ENCODE data around the gene DUSP3.

The DUSP3 gene

DNA sequence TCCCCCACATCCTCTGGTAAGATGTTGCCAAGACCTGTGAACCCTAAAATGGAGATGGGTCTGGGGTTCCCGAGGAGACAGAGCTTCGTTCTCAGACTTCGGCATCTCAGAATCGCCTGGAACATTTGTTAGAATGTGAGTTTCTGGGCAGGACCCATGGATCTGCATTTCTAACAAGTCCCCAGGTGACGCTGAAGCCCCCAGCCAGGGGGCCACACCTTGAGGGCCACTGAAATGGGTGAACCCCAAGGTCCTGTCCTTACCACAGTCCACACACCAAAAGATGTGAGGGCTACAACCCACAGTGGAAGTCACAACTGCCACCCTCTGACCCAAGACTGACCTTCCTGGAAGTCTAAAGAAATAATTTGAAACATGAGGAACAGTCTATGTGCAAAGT lies 40.2 kb upstream of the DUSP3 start:
- Histone ChIP-seq H3K4me1 (ENCODE audit: insufficient read depth, insufficient read length) (no peaks in the 10 kb centered on the region), H3K4me3 (ENCODE audit: insufficient read length, low read depth) (no peak overlapping the region), H3K9me3 (ENCODE audit: insufficient read depth, low read length) (no peaks in the 10 kb centered on the region), H3K27me3 (ENCODE audit: insufficient read depth, insufficient read length) (no peaks in the 10 kb centered on the region), H3K9ac (ENCODE audit: insufficient read length, low read depth) (no peak overlapping the region), H3K36me3 (ENCODE audit: insufficient read depth, insufficient read length, low read length) (peaks cover 76% of the 10 kb centered on the region)
- TF ChIP-seq ZNF274 (IDR thresholded peaks at IDR 0.05; ENCODE audit: low read depth, low read length) (no peak), YY1 (IDR thresholded peaks at IDR 0.05; ENCODE audit: insufficient read depth, insufficient read length) (no peak), SUZ12 (IDR thresholded peaks at IDR 0.05; ENCODE audit: extremely low read depth, insufficient read depth, insufficient read length) (no peak)
- no peak for DNase-seq (ENCODE audit: low read depth, low spot score)

DNA sequence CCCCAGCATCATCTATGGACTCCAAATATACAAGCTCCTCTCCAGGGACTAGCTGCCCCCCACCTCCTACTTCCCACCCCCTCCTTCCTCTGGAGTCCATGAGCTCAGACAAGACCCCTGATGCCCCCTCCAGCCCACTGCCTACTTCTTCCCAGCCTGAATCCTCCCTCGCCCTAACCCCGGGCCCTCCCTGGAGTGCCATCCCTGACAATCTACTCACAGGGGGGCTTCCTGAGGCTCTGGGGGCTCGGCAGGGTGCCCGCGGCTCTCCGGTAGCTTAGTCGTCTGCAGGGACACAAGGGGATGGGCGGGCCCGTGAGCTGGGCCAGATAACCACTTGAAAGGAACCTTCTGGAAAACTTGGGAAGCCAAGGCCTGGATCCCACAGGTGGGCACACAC lies 39.0 kb upstream of the DUSP3 start:
- no peaks in the 10 kb centered on the region for H3K27me3 ChIP-seq (ENCODE audit: insufficient read depth, insufficient read length)
- no peak overlapping the region for H3K9ac ChIP-seq (ENCODE audit: insufficient read length, low read depth)
- no peak for DNase-seq (ENCODE audit: low read depth, low spot score)
- H3K36me3 ChIP-seq (ENCODE audit: insufficient read depth, insufficient read length, low read length) = peaks cover 77% of the 10 kb centered on the region
- no peak overlapping the region for H3K4me3 ChIP-seq (ENCODE audit: insufficient read length, low read depth)
- no peaks in the 10 kb centered on the region for H3K9me3 ChIP-seq (ENCODE audit: insufficient read depth, low read length)
- TF ChIP-seq SUZ12 (IDR thresholded peaks at IDR 0.05; ENCODE audit: extremely low read depth, insufficient read depth, insufficient read length) = no peak
- no peak for TF ChIP-seq ZNF274 (IDR thresholded peaks at IDR 0.05; ENCODE audit: low read depth, low read length)
- TF ChIP-seq YY1 (IDR thresholded peaks at IDR 0.05; ENCODE audit: insufficient read depth, insufficient read length) = no peak
- H3K4me1 ChIP-seq (ENCODE audit: insufficient read depth, insufficient read length) = no peaks in the 10 kb centered on the region

DNA sequence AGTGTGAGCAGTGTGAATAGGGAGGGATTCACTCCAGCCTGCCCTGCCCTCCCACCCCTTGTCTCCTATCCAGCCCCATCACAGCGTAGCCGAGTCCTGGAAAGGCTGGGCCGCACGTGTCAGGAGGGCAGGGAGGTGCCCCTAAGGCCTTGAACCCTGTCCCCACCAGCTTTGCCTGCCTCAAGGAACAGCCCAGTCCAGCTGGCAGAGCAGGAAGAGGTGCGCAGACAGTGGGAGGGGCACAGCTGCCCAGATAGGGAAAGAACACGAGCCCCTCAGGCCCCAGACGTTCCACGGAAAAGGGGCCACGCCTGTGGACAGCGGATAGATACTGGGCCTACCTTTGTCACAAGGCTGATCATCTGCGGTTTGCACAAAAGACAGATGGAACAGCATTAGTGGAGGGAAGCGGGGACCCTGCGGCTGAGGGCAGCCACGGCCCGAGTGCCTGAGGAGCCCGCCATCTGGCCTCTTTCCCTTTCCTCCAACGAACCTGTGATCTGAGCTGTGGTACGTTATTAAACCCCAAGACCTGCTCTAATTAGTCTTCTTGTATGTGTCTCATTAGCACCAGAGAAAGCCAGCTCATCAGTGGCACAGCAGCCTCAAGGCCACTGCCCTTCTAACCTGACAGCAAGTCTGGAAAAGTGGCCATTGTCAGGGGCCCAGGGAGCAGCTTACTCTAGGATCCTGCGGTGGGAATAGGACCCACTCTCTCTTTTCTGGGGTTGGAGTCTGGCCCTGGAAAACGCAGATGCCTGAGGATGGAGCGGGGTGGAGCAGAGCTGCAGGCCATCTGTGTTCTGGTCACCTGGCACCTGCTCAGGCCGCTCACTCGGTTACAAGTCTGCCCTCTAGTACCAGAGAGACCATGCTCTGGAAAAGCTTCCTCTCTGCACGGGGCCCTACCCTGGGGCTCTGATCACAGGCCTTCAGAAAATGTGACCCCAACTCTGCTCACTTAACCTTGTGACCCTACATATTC lies 37.9 kb upstream of the DUSP3 start:
- no peak for DNase-seq (ENCODE audit: low read depth, low spot score)
- Histone ChIP-seq H3K36me3 (ENCODE audit: insufficient read depth, insufficient read length, low read length) (peaks cover 70% of the 10 kb centered on the region), H3K4me1 (ENCODE audit: insufficient read depth, insufficient read length) (no peaks in the 10 kb centered on the region), H3K27me3 (ENCODE audit: insufficient read depth, insufficient read length) (no peaks in the 10 kb centered on the region), H3K9ac (ENCODE audit: insufficient read length, low read depth) (no peak overlapping the region), H3K4me3 (ENCODE audit: insufficient read length, low read depth) (no peak overlapping the region), H3K9me3 (ENCODE audit: insufficient read depth, low read length) (no peaks in the 10 kb centered on the region)
- no peak for TF ChIP-seq SUZ12 (IDR thresholded peaks at IDR 0.05; ENCODE audit: extremely low read depth, insufficient read depth, insufficient read length)
- no peak for TF ChIP-seq YY1 (IDR thresholded peaks at IDR 0.05; ENCODE audit: insufficient read depth, insufficient read length)
- no peak for TF ChIP-seq ZNF274 (IDR thresholded peaks at IDR 0.05; ENCODE audit: low read depth, low read length)

DNA sequence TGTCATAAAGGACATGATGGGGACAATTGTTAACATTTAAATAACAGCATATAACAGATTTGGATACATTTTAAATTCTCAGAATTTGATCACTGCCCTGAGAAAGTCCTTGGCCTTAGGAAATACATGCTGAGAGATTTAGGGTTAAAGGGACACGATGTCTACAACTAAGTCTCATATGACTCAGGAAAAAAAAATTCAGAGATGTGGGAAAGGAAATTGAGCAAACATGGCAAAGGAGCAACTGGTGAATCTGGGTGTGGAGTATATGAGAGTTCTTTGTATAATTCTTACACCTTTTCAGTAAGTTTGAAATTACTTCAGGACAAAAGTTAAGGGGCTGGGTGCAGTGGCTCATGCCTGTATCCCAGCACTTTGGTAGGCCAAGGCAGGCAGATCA lies 35.9 kb upstream of the DUSP3 start:
- no peak for DNase-seq (ENCODE audit: low read depth, low spot score)
- Histone ChIP-seq H3K4me3 (ENCODE audit: insufficient read length, low read depth) (no peak overlapping the region), H3K36me3 (ENCODE audit: insufficient read depth, insufficient read length, low read length) (peaks cover 55% of the 10 kb centered on the region), H3K9me3 (ENCODE audit: insufficient read depth, low read length) (no peaks in the 10 kb centered on the region), H3K27me3 (ENCODE audit: insufficient read depth, insufficient read length) (no peaks in the 10 kb centered on the region), H3K9ac (ENCODE audit: insufficient read length, low read depth) (no peak overlapping the region), H3K4me1 (ENCODE audit: insufficient read depth, insufficient read length) (peaks cover 3% of the 10 kb centered on the region)
- no peak for TF ChIP-seq SUZ12 (IDR thresholded peaks at IDR 0.05; ENCODE audit: extremely low read depth, insufficient read depth, insufficient read length)
- no peak for TF ChIP-seq ZNF274 (IDR thresholded peaks at IDR 0.05; ENCODE audit: low read depth, low read length)
- TF ChIP-seq YY1 (IDR thresholded peaks at IDR 0.05; ENCODE audit: insufficient read depth, insufficient read length) = no peak

DNA sequence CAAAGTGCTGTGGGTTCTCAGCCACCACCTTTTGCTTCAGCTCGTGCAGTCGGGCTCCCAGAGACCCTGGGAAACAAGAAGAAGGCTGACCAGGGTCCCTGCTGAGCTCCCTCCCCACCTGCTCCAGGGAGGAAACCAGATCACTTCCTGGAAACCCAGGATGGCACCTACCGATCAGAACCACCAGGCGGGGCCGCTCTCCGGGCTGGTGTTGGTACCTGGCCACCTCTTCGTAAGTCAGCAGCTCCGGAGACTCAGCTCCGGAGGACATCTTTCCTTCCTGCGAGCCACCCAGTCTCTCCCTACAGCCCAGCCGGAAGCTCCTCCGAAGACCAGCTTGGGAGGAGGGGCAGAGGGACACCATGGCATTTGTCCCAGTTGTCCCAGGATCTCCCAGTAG lies 35.2 kb upstream of the DUSP3 start:
- Histone ChIP-seq H3K9me3 (ENCODE audit: insufficient read depth, low read length) (no peaks in the 10 kb centered on the region), H3K27me3 (ENCODE audit: insufficient read depth, insufficient read length) (no peaks in the 10 kb centered on the region), H3K4me1 (ENCODE audit: insufficient read depth, insufficient read length) (peaks cover 3% of the 10 kb centered on the region), H3K4me3 (ENCODE audit: insufficient read length, low read depth) (no peak overlapping the region), H3K9ac (ENCODE audit: insufficient read length, low read depth) (no peak overlapping the region), H3K36me3 (ENCODE audit: insufficient read depth, insufficient read length, low read length) (peaks cover 50% of the 10 kb centered on the region)
- no peak for DNase-seq (ENCODE audit: low read depth, low spot score)
- TF ChIP-seq SUZ12 (IDR thresholded peaks at IDR 0.05; ENCODE audit: extremely low read depth, insufficient read depth, insufficient read length) (no peak), ZNF274 (IDR thresholded peaks at IDR 0.05; ENCODE audit: low read depth, low read length) (no peak)

DNA sequence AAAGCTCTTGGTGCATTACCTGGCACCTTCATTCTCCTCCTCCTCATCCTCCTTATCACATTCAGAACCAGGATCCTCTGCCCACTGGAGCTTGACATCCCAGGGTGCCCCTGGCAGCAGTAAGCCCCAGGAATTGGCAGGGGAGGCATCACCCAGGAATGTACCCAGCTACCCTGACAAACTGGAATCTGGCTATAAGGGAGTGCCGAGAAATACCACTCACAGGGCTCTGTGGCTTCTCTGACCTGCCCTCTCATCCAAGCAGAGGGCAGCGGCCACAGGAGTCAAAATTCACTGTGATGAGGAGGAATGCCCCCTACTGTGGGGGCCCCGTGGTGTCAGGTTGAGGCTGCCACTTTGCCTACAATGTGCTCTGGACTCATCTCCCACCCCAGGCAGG lies 34.6 kb upstream of the DUSP3 start:
- no peaks in the 10 kb centered on the region for H3K27me3 ChIP-seq (ENCODE audit: insufficient read depth, insufficient read length)
- no peak overlapping the region for H3K4me3 ChIP-seq (ENCODE audit: insufficient read length, low read depth)
- DNase-seq (ENCODE audit: low read depth, low spot score) = no peak
- H3K4me1 ChIP-seq (ENCODE audit: insufficient read depth, insufficient read length) = peaks cover 3% of the 10 kb centered on the region
- H3K9ac ChIP-seq (ENCODE audit: insufficient read length, low read depth) = no peak overlapping the region
- peaks cover 53% of the 10 kb centered on the region for H3K36me3 ChIP-seq (ENCODE audit: insufficient read depth, insufficient read length, low read length)
- no peaks in the 10 kb centered on the region for H3K9me3 ChIP-seq (ENCODE audit: insufficient read depth, low read length)
- TF ChIP-seq YY1 (IDR thresholded peaks at IDR 0.05; ENCODE audit: insufficient read depth, insufficient read length) = no peak
- no peak for TF ChIP-seq SUZ12 (IDR thresholded peaks at IDR 0.05; ENCODE audit: extremely low read depth, insufficient read depth, insufficient read length)
- TF ChIP-seq ZNF274 (IDR thresholded peaks at IDR 0.05; ENCODE audit: low read depth, low read length) = no peak

DNA sequence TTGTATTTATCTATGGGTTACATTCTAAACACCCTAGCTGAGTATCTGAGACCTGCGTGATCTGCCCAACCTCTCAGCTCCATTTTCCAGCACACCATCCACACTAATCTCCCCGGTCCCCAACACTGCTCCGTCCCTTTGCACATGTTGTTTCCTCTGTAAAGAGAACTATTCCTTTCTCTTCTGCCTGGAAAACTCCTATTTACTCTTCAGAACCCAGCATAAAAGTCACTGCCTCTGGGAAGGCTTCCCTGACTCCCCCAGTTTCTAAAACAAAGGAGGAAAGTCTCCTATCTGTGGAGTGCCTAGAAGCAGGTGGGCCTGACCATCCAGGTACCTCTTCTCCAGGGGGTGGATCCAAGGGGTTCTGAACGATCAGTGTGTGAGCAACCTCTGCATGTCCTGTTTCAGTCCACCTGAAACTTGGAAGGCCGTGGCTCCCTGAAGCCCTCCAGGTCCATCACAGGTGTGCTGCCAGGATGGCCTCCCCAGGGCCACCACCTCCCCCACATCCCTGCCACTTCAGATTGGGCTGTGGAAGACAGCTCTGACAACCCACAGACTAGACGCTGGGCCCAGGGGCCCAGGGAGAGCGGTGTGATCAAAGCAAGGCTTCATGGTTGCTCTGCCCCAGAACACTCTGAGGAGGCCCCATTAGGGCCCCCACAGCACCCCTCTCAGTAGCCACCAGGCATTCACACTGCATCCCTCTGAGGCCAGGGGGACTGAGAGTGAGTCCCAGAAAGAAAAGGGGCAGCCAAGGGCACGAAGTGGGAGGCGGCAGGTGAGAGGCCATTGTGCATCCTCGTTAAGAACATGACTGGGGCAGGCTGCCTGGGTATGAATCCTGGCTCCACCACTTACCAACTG lies 33.9 kb upstream of the DUSP3 start:
- TF ChIP-seq ZNF274 (IDR thresholded peaks at IDR 0.05; ENCODE audit: low read depth, low read length) (no peak), SUZ12 (IDR thresholded peaks at IDR 0.05; ENCODE audit: extremely low read depth, insufficient read depth, insufficient read length) (no peak), YY1 (IDR thresholded peaks at IDR 0.05; ENCODE audit: insufficient read depth, insufficient read length) (no peak)
- Histone ChIP-seq H3K27me3 (ENCODE audit: insufficient read depth, insufficient read length) (no peaks in the 10 kb centered on the region), H3K4me1 (ENCODE audit: insufficient read depth, insufficient read length) (peaks cover 3% of the 10 kb centered on the region), H3K4me3 (ENCODE audit: insufficient read length, low read depth) (no peak overlapping the region), H3K9me3 (ENCODE audit: insufficient read depth, low read length) (no peaks in the 10 kb centered on the region), H3K9ac (ENCODE audit: insufficient read length, low read depth) (no peak overlapping the region), H3K36me3 (ENCODE audit: insufficient read depth, insufficient read length, low read length) (peaks cover 48% of the 10 kb centered on the region)
- no peak for DNase-seq (ENCODE audit: low read depth, low spot score)
